OCI-LY3 (cell line): ENCODE measurements around the gene STARD13.

Experiments used
- H2AFZ ChIP-seq: fragments of 200-600, 300-600 bp; shearing (Covaris generic); 2 replicates; pipeline ENCODE4 v1.6.0; 2014; ENCODE audit warnings: antibody characterized with exemption, low read depth, low read length
- H3K27ac ChIP-seq: fragments of 200-600, 300-600 bp; sonication (generic); 2 replicates; pipeline ENCODE4 v1.5.1; 2014; ENCODE audit warnings: mild to moderate bottlenecking, low read length, moderate library complexity, mixed read lengths
- H3K27me3 ChIP-seq: fragments of 200-600, 300-600 bp; sonication (generic); 2 replicates; pipeline ENCODE4 v1.6.1; 2014; ENCODE audit warnings: low read depth, low read length, mixed read lengths
- H3K36me3 ChIP-seq: fragments of 200-600, 300-600 bp; sonication (generic); replicated peaks from 2 replicates; pipeline ENCODE3; 2014; ENCODE audit warnings: low read depth, low read length, mixed read lengths
- H3K4me1 ChIP-seq: fragments of 300-600, 200-600 bp; sonication (generic); 2 replicates; pipeline ENCODE4 v1.6.1; 2014; ENCODE audit warnings: low read length, mixed read lengths
- H3K4me2 ChIP-seq: fragments of 200-600, 300-600 bp; sonication (generic); 2 replicates; pipeline ENCODE4 v1.6.1; 2014; ENCODE audit warnings: low read length, mixed read lengths
- H3K4me3 ChIP-seq: fragments of 300-600, 200-600 bp; sonication (generic); 2 replicates; pipeline ENCODE4 v1.5.1; 2014; ENCODE audit warnings: antibody characterized with exemption, mild to moderate bottlenecking, low read length, moderate library complexity
- H3K79me2 ChIP-seq: fragments of 300-600, 200-600 bp; shearing (Covaris generic); 2 replicates; pipeline ENCODE4 v1.6.1; 2014; ENCODE audit warnings: mild to moderate bottlenecking, low read length, mixed read lengths
- H3K9ac ChIP-seq: fragments of 300-600, 200-600 bp; shearing (Covaris generic); 2 replicates; pipeline ENCODE4 v1.6.0; 2014; ENCODE audit warnings: mild to moderate bottlenecking, low read length, moderate library complexity
- H3K9me3 ChIP-seq: fragments of 200-600, 300-600 bp; shearing (Covaris generic); 2 replicates; pipeline ENCODE4 v1.6.1; 2014; ENCODE audit warnings: low read length, mixed read lengths; ENCODE audit not compliant: insufficient read depth
- H4K20me1 ChIP-seq: fragments of 200-600, 300-600 bp; sonication (generic); 2 replicates; pipeline ENCODE4 v1.6.1; 2016; ENCODE audit warnings: low read length, mixed read lengths; ENCODE audit not compliant: insufficient read depth
- EZH2phosphoT487 ChIP-seq: fragments of 200-600 bp; shearing (Covaris generic); IDR thresholded peaks from 2 replicates; pipeline ENCODE4 v1.6.1; 2018; ENCODE audit warnings: antibody characterized with exemption, mixed run types, low read depth
- TF ChIP-seq, protein P1 (sequence below): fragments of 200-600, 300-600 bp; sonication (generic); IDR thresholded peaks from 2 replicates; pipeline ENCODE4 v1.5.1; 2014; ENCODE audit warnings: antibody characterized with exemption, low read length, low read depth

The STARD13 gene

DNA sequence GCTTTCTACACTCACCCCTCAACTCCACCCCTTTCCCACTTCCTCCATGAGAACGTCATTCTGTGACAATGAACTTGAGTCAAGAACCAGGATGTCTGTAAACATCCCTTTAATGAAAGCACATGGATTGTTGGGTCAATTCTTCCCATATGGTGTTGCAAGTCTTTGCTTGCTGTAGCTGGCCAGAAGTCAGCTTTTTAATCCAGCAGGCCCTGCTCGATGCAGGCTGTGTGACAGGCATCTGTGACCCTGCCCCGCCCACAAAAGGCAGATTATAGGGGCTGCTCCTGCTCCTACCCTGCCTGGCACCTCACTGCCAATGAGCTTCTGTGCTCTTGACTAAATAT lies 78.0 kb downstream of the STARD13 start:
- H3K9ac ChIP-seq = peak overlapping the region; percentile 6; the same call in 1 of the 2 replicates
- H3K27me3 ChIP-seq = no peaks in the 10 kb centered on the region
- H4K20me1 ChIP-seq = no peaks in the 10 kb centered on the region
- H3K79me2 ChIP-seq = no peaks in the 10 kb centered on the region
- TF ChIP-seq, protein P1, sequence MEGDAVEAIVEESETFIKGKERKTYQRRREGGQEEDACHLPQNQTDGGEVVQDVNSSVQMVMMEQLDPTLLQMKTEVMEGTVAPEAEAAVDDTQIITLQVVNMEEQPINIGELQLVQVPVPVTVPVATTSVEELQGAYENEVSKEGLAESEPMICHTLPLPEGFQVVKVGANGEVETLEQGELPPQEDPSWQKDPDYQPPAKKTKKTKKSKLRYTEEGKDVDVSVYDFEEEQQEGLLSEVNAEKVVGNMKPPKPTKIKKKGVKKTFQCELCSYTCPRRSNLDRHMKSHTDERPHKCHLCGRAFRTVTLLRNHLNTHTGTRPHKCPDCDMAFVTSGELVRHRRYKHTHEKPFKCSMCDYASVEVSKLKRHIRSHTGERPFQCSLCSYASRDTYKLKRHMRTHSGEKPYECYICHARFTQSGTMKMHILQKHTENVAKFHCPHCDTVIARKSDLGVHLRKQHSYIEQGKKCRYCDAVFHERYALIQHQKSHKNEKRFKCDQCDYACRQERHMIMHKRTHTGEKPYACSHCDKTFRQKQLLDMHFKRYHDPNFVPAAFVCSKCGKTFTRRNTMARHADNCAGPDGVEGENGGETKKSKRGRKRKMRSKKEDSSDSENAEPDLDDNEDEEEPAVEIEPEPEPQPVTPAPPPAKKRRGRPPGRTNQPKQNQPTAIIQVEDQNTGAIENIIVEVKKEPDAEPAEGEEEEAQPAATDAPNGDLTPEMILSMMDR = no peak
- TF ChIP-seq EZH2phosphoT487 = no peak
- no peak overlapping the region for H3K27ac ChIP-seq
- H2AFZ ChIP-seq = peak overlapping the region; percentile 94
- H3K4me2 ChIP-seq = peak overlapping the region; percentile 65
- H3K4me1 ChIP-seq = peaks cover 16% of the 10 kb centered on the region
- no peaks in the 10 kb centered on the region for H3K9me3 ChIP-seq
- H3K4me3 ChIP-seq = peak overlapping the region; percentile 12
- H3K36me3 ChIP-seq = no peaks in the 10 kb centered on the region

DNA sequence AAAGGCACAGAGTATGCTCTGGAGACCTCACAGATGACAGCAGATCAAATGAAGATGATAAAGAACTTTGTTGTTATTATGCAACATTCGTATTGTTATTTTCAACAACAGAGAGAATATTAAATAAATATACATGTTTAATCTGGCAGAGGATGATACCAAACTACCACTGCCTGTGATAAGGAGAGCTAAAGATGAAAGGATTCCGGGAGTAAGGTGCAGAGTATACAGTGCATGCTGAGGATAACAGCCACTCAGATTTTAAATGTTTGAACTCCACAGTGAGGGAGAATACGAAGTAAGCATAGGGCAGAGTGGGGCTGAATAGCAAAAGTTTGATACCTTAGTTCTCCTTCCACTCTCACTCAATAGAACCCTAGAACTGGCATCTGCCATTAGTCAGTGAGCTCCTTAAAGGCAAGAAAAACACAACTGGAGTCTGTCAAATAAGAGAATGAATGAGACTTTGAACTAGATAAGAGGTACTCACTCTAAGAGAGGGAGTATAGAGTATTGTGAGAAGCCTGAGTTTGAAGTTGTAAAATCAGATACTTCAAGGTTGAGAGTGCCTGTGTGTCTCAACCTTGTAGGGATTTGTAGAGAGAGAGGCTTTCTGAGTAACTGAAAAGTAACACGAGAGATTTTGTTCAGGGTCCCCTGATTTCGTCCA lies 78.5 kb downstream of the STARD13 start:
- peak overlapping the region; percentile 94 for H2AFZ ChIP-seq
- H4K20me1 ChIP-seq = no peaks in the 10 kb centered on the region
- peaks cover 19% of the 10 kb centered on the region for H3K4me1 ChIP-seq
- H3K27me3 ChIP-seq = no peaks in the 10 kb centered on the region
- TF ChIP-seq, protein P1 = no peak
- no peak for TF ChIP-seq EZH2phosphoT487
- peak overlapping the region; percentile 6; the same call in 1 of the 2 replicates for H3K9ac ChIP-seq
- peak overlapping the region; percentile 12 for H3K4me3 ChIP-seq
- H3K79me2 ChIP-seq = no peaks in the 10 kb centered on the region
- H3K36me3 ChIP-seq = no peaks in the 10 kb centered on the region
- no peak overlapping the region for H3K27ac ChIP-seq
- H3K4me2 ChIP-seq = peak overlapping the region; percentile 65
- no peaks in the 10 kb centered on the region for H3K9me3 ChIP-seq

DNA sequence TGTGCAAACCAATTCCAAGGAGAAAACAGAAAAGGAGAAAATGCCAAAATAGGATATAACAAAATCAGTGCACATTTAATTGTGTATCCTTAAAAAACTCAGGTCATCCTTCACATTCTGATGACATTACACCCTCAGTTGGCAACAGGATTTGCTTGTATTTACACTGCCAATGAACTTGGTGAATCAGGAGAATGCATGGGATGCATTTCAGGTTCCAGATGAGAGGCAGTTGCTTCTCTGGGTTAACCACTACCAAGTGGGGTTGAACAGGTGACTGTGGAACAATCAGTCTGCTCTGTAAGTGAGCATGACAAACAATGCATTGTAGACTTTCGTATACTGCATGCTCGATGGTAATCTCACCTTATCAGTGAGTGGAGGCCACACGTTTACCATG lies 79.1 kb downstream of the STARD13 start:
- Histone ChIP-seq H3K27me3 (no peaks in the 10 kb centered on the region), H3K36me3 (no peaks in the 10 kb centered on the region), H3K4me2 (0 out of 2 replicates have a peak overlapping the region, but pooled peaks have one; percentile 65), H3K27ac (no peak overlapping the region), H4K20me1 (no peaks in the 10 kb centered on the region), H3K4me1 (peaks cover 19% of the 10 kb centered on the region), H2AFZ (no peak overlapping the region), H3K79me2 (no peaks in the 10 kb centered on the region), H3K9me3 (no peaks in the 10 kb centered on the region), H3K9ac (no peak overlapping the region), H3K4me3 (no peak overlapping the region)
- no peak for TF ChIP-seq EZH2phosphoT487
- TF ChIP-seq, protein P1 = no peak

DNA sequence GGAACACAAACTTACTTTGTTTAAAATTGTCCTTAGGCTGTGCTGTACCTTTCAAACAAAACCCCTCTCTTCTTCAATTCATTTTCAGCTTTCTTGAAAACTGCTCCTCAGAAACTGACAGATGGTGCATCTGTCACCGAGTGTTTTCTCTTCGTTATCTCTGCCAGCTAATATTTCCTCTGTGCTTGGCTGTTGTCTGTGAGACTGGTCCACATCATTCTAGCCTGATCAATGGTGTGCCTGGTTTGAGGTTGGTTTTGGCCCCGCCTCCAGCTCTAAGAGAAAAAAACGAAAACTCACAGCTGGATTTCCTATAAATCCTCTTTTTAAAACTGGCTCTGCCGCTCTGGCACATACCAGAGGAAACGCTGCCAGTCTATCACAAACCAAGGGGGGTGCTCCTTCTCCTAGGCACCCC lies 79.7 kb downstream of the STARD13 start:
- Histone ChIP-seq H3K27ac (no peak overlapping the region), H3K27me3 (no peaks in the 10 kb centered on the region), H3K9me3 (no peaks in the 10 kb centered on the region), H3K9ac (no peak overlapping the region), H3K4me3 (no peak overlapping the region), H3K79me2 (no peaks in the 10 kb centered on the region), H3K36me3 (no peaks in the 10 kb centered on the region), H2AFZ (no peak overlapping the region), H3K4me1 (peaks cover 19% of the 10 kb centered on the region), H4K20me1 (no peaks in the 10 kb centered on the region), H3K4me2 (no peak overlapping the region)
- no peak for TF ChIP-seq EZH2phosphoT487
- TF ChIP-seq, protein P1 = no peak
